H1 (cell line): Measurements from ENCODE around the gene GIT1. TPM values are rescaled to one million over a fixed set of nuclear protein-coding genes. Genes with fewer than 3 reads are reported as not detected.

ENCODE experiments used
- CTCF ChIA-PET: fragments of 300-600 bp; sonication (Branson Sonifier 250); formaldehyde crosslinking; loops from one replicate; lab custom pipeline; 2021; ENCODE audit not compliant: partially characterized antibody; lab: Charles Lee
- POLR2A ChIA-PET: fragments of 300-600 bp; sonication (Branson Sonifier 250); formaldehyde crosslinking; loops from one replicate; lab custom pipeline; 2021; ENCODE audit warnings: inconsistent platforms; ENCODE audit not compliant: partially characterized antibody; lab: Charles Lee
- DNase-seq, 2 experiments: peaks; one replicate each; pipeline versions ENCODE4 v3.0.0 to v3.0.0-alpha.2; 2010 to 2022; ENCODE audit warnings: low spot score in 2 of 2, low read depth in 1 of 2, mixed read lengths in 1 of 2
- FAIRE-seq: peaks from 2 replicates; lab custom pipeline; 2011; peaks lifted over from hg19 to GRCh38; lab: Jason Lieb, UNC
- H2AFZ ChIP-seq: 2 replicates; pipeline ENCODE4 v1.8.1; 2012; ENCODE audit warnings: low read length, inconsistent platforms
- H2AK5ac ChIP-seq: 2 replicates; pipeline ENCODE4 v1.6.1; 2013; ENCODE audit warnings: low read depth, low read length
- H2BK120ac ChIP-seq: replicated peaks from 2 replicates; pipeline ENCODE3; 2013; ENCODE audit warnings: low read depth, low read length, inconsistent platforms
- H2BK12ac ChIP-seq: 2 replicates; pipeline ENCODE4 v1.6.1; 2013; ENCODE audit warnings: low read depth, low read length
- H2BK15ac ChIP-seq: 2 replicates; pipeline ENCODE4 v1.6.1; 2013; ENCODE audit warnings: low read length
- H2BK20ac ChIP-seq: 2 replicates; pipeline ENCODE4 v1.6.1; 2013; ENCODE audit warnings: low read length
- H2BK5ac ChIP-seq: 2 replicates; pipeline ENCODE4 v1.6.1; 2013; ENCODE audit warnings: low read depth, low read length
- H3K14ac ChIP-seq: 2 replicates; pipeline ENCODE4 v1.6.1; 2013; ENCODE audit warnings: inconsistent platforms; ENCODE audit not compliant: insufficient read length
- H3K18ac ChIP-seq: 2 replicates; pipeline ENCODE4 v1.6.1; 2013; ENCODE audit warnings: low read length; ENCODE audit errors: extremely low read depth
- H3K23ac ChIP-seq: 2 replicates; pipeline ENCODE4 v1.6.1; 2013; ENCODE audit warnings: inconsistent platforms; ENCODE audit not compliant: insufficient read length
- H3K23me2 ChIP-seq: 2 replicates; pipeline ENCODE4 v1.6.1; 2013; ENCODE audit warnings: low read depth, low read length
- H3K27ac ChIP-seq: 2 replicates; pipeline ENCODE4 v1.6.1; 2011; ENCODE audit warnings: low read depth, low read length, inconsistent platforms
- H3K27me3 ChIP-seq, 4 experiments: replicated peaks in 1 of 4; 1 replicate in 1 of 4; 2 replicates in 3 of 4; pipeline versions ENCODE4 v1.6.1 to v1.8.1; 2011 to 2013; ENCODE audit warnings: low read length in 3 of 4, mild to moderate bottlenecking in 3 of 4, inconsistent platforms in 2 of 4, mixed read lengths in 2 of 4, moderate library complexity in 1 of 4; ENCODE audit not compliant: control insufficient read depth in 3 of 4, insufficient read depth in 3 of 4; ENCODE audit errors: extremely low read depth in 1 of 4
- H3K36me3 ChIP-seq, 4 experiments: 2 replicates each; pipeline versions ENCODE4 v1.6.1 to v1.8.1; 2011 to 2013; ENCODE audit warnings: mild to moderate bottlenecking in 4 of 4, low read length in 3 of 4, moderate library complexity in 2 of 4, control low read depth in 1 of 4, inconsistent platforms in 1 of 4; ENCODE audit not compliant: insufficient read depth in 4 of 4, control insufficient read depth in 2 of 4
- H3K4ac ChIP-seq: replicated peaks from 2 replicates; pipeline ENCODE3; 2013; ENCODE audit warnings: low read length, low read depth, mixed read lengths, inconsistent platforms; ENCODE audit not compliant: insufficient read length
- H3K4me1 ChIP-seq, 4 experiments: replicated peaks in 1 of 4; 1 replicate in 1 of 4; 2 replicates in 3 of 4; pipeline versions ENCODE4 v1.6.1 to v1.8.1; 2011 to 2013; ENCODE audit warnings: low read length in 3 of 4, inconsistent platforms in 2 of 4, mixed read lengths in 1 of 4; ENCODE audit not compliant: insufficient read depth in 4 of 4, control insufficient read depth in 3 of 4
- H3K4me2 ChIP-seq, 2 experiments: 2 replicates each; pipeline versions ENCODE4 v1.6.1 to v1.8.1; 2011 to 2013; ENCODE audit warnings: low read depth in 2 of 2, low read length in 2 of 2, control low read depth in 1 of 2, inconsistent platforms in 1 of 2, mild to moderate bottlenecking in 1 of 2; ENCODE audit not compliant: insufficient read depth in 1 of 2
- H3K4me3 ChIP-seq, 4 experiments: fragments of 200-600, 300-600 bp in 1 of 4; sonication (generic), shearing (Covaris generic), sonication (Bioruptor Twin) in 1 of 4; 2 replicates each; pipeline versions ENCODE4 v1.5.1 to v1.8.1; 2011 to 2016; ENCODE audit warnings: low read length in 4 of 4, low read depth in 3 of 4, control low read depth in 2 of 4, inconsistent platforms in 2 of 4, mild to moderate bottlenecking in 2 of 4, mixed read lengths in 1 of 4, moderate library complexity in 1 of 4; ENCODE audit not compliant: insufficient read depth in 2 of 4; ENCODE audit errors: extremely low read depth in 1 of 4
- H3K56ac ChIP-seq: replicated peaks from 2 replicates; pipeline ENCODE3; 2013; ENCODE audit warnings: low read depth, mild to moderate bottlenecking, mixed read lengths, low read length, inconsistent platforms; ENCODE audit not compliant: insufficient read length
- H3K79me1 ChIP-seq: 2 replicates; pipeline ENCODE4 v1.6.1; 2013; ENCODE audit warnings: low read depth, low read length, control low read depth
- H3K79me2 ChIP-seq, 2 experiments: 2 replicates each; pipeline versions ENCODE4 v1.6.1 to v1.8.1; 2012 to 2013; ENCODE audit warnings: low read length in 2 of 2, mild to moderate bottlenecking in 2 of 2, inconsistent platforms in 1 of 2; ENCODE audit not compliant: insufficient read depth in 2 of 2, control insufficient read depth in 1 of 2
- H3K9ac ChIP-seq, 4 experiments: replicated peaks in 1 of 4; 1 replicate in 1 of 4; 2 replicates in 3 of 4; pipeline versions ENCODE4 v1.6.1 to v1.8.1; 2011 to 2013; ENCODE audit warnings: low read depth in 3 of 4, low read length in 3 of 4, control low read depth in 2 of 4, mild to moderate bottlenecking in 2 of 4, moderate library complexity in 2 of 4, inconsistent platforms in 1 of 4; ENCODE audit errors: extremely low read depth in 1 of 4
- H3K9me3 ChIP-seq, 2 experiments: 2 replicates each; pipeline versions ENCODE4 v1.6.1 to v1.8.1; 2012 to 2013; ENCODE audit warnings: mild to moderate bottlenecking in 2 of 2, moderate library complexity in 2 of 2, control low read depth in 1 of 2, inconsistent platforms in 1 of 2, low read depth in 1 of 2, low read length in 1 of 2, mixed read lengths in 1 of 2; ENCODE audit not compliant: insufficient read depth in 2 of 2
- H4K20me1 ChIP-seq, 2 experiments: replicated peaks in 1 of 2; 2 replicates each; pipeline versions ENCODE3 to v1.8.1; 2011 to 2013; ENCODE audit warnings: inconsistent platforms in 2 of 2, low read length in 2 of 2, mild to moderate bottlenecking in 1 of 2; ENCODE audit not compliant: insufficient read depth in 2 of 2, control insufficient read depth in 1 of 2
- H4K5ac ChIP-seq: 2 replicates; pipeline ENCODE4 v1.6.1; 2013; ENCODE audit warnings: low read length, low read depth, mixed read lengths, inconsistent platforms; ENCODE audit not compliant: insufficient read length
- H4K8ac ChIP-seq: 2 replicates; pipeline ENCODE4 v1.8.0; 2013; ENCODE audit warnings: mild to moderate bottlenecking, moderate library complexity, low read length, inconsistent platforms; ENCODE audit not compliant: insufficient read depth; ENCODE audit errors: extremely low read depth
- H4K91ac ChIP-seq: replicated peaks from 2 replicates; pipeline ENCODE3; 2013; ENCODE audit warnings: low read length, mixed read lengths, inconsistent platforms; ENCODE audit not compliant: insufficient read length
- HDAC2 ChIP-seq, 2 experiments: fragments of 300-600 bp in 1 of 2; sonication (generic) in 1 of 2; IDR thresholded peaks; 2 replicates each; pipeline ENCODE4 v1.6.1; 2011 to 2012; ENCODE audit warnings: low read depth in 2 of 2, low read length in 2 of 2, mild to moderate bottlenecking in 2 of 2, moderate library complexity in 2 of 2, borderline replicate concordance in 1 of 2, inconsistent platforms in 1 of 2
- RBBP5 ChIP-seq: IDR thresholded peaks from 2 replicates; pipeline ENCODE4 v1.7.1; 2012; ENCODE audit warnings: low read depth, mild to moderate bottlenecking, inconsistent platforms, low read length, moderate library complexity, borderline replicate concordance
- WGBS, 2 experiments: shearing (Covaris generic) in 1 of 2; methylation state at CpG; one replicate each; pipeline versions ENCODE4 v1.1.6 to v1.1.7; 2013 to 2015; ENCODE audit warnings: low lambda C conversion rate in 2 of 2, mixed read lengths in 2 of 2, inconsistent platforms in 1 of 2, low coverage in 1 of 2, missing lambda C conversion rate in 1 of 2; ENCODE audit not compliant: insufficient replicate concordance in 2 of 2, insufficient coverage in 1 of 2, insufficient read length in 1 of 2; ENCODE audit errors: extremely low coverage in 1 of 2, missing lambda C conversion rate in 1 of 2; 5-methylcytosine and 5-hydroxymethylcytosine counted together
- polyA plus RNA-seq, 7 experiments: library from polyadenylated mRNA; depleted of rRNA in 3 of 7; stranded (reverse) in 5 of 7; unstranded in 2 of 7; fragments of >200 nt in 5 of 7; fragments of 200-250 nt in 2 of 7; gene quantifications; 1 replicate in 5 of 7; 2 replicates in 1 of 7; 4 replicates in 1 of 7; pipeline versions ENCODE4 v1.2.1 to v1.2.3, GENCODE V29; 2011 to 2013; ENCODE audit warnings: missing spikeins in 2 of 7, mixed read lengths in 2 of 7
- total RNA-seq: library from RNA; stranded (reverse); fragmentation: NEBNext Ultra II Directional; extraction: Animal tissue kit (Norgen Biotek cat#: 25700); gene quantifications from 2 replicates; pipeline ENCODE4 v1.2.1, GENCODE V29; 2021

The GIT1 gene
- total and polyA plus RNA-seq, 2 of the 8 experiments (the other 6 are each of a cell fraction or from before 2014, with no cell fraction given), result 62.4 to 63.0 TPM

DNA sequence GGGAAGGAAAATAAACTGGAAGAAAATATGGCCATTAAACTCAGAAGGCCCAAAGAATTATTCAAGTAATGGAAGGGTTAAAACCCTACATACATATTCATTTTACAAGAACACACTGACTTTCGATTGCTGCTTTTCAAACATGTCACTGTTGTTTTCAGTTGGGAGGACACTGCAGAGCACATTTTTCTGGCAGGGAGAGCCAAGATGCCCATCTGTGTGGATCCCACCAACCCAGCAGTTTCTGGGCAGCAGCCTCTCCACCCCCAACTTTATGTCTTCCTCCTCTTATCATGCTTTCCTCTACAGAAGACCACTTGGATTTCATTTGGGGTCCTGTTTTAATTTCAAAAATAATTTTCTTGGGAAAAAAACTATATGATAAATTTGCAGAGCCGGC lies 40.4 kb upstream of the GIT1 start:
- H3K56ac ChIP-seq, result no peak overlapping the region
- H2AK5ac ChIP-seq, result no peak overlapping the region
- peaks cover 0 to 9% (median 4%) of the 10 kb centered on the region in 4 experiments; a peak in 3 of 8 replicates for H3K36me3 ChIP-seq
- H2BK5ac ChIP-seq, result no peak overlapping the region
- H3K23me2 ChIP-seq, result no peaks in the 10 kb centered on the region
- peaks cover 0 to 3% (median 1%) of the 10 kb centered on the region in 4 experiments; a peak in 3 of 7 replicates for H3K4me1 ChIP-seq
- DNase-seq (no peak), FAIRE-seq (no peak)
- H4K91ac ChIP-seq, result no peak overlapping the region
- no peak overlapping the region for H3K4me2 ChIP-seq
- H2BK120ac ChIP-seq, result no peak overlapping the region
- no peak overlapping the region for H3K18ac ChIP-seq
- H3K79me1 ChIP-seq, result no peaks in the 10 kb centered on the region
- no peak overlapping the region for H4K5ac ChIP-seq
- H3K9me3 ChIP-seq, result no peaks in the 10 kb centered on the region
- ChIA-PET POLR2A (no interaction called here), CTCF (interaction anchor here (1.2 to 1.8 kb wide), 4 partner anchors 9 to 150 kb away, joined by 3 to 7 read pairs (median 4); no protein-coding TSS in a partner anchor)
- H3K14ac ChIP-seq, result no peak overlapping the region
- no peak overlapping the region for H3K4me3 ChIP-seq
- no peak overlapping the region for H3K27ac ChIP-seq
- no peak for TF ChIP-seq HDAC2 (IDR thresholded peaks at IDR 0.05; ENCODE audit: borderline replicate concordance in 1 of 2, low read depth in 2 of 2, low read length in 2 of 2)
- TF ChIP-seq RBBP5, result no peak
- whole genome bisulfite sequencing, 2 experiments, result 77% methylated on average over 2 of the region's 2 CpGs; no CpG with 5 or more reads in 1 of the 2 experiments
- no peak overlapping the region for H3K4ac ChIP-seq
- H2BK12ac ChIP-seq, result no peak overlapping the region
- H2BK20ac ChIP-seq, result no peak overlapping the region
- no peaks in the 10 kb centered on the region for H3K27me3 ChIP-seq
- H3K23ac ChIP-seq, result no peak overlapping the region
- H2BK15ac ChIP-seq, result no peak overlapping the region
- H4K20me1 ChIP-seq, result no peaks in the 10 kb centered on the region
- no peak overlapping the region for H4K8ac ChIP-seq
- H3K79me2 ChIP-seq, result no peaks in the 10 kb centered on the region
- H3K9ac ChIP-seq, result no peak overlapping the region
- no peak overlapping the region for H2AFZ ChIP-seq
